ENCODE results near the gene C11orf54. TPM values are rescaled to one million over a fixed set of nuclear protein-coding genes. Genes with fewer than 3 reads are reported as not detected.
A peak's percentile ranks its signal among the peaks of the same experiment; 100 is the strongest.
"Not testable (repeated sequence)": the region's sequence is repeated elsewhere in the genome, so short reads cannot be mapped to it uniquely, and the experiment has no call there.

C11orf54 gene
- total RNA-seq, 1 donor from 2014 or later = 48.0 TPM

DNA sequence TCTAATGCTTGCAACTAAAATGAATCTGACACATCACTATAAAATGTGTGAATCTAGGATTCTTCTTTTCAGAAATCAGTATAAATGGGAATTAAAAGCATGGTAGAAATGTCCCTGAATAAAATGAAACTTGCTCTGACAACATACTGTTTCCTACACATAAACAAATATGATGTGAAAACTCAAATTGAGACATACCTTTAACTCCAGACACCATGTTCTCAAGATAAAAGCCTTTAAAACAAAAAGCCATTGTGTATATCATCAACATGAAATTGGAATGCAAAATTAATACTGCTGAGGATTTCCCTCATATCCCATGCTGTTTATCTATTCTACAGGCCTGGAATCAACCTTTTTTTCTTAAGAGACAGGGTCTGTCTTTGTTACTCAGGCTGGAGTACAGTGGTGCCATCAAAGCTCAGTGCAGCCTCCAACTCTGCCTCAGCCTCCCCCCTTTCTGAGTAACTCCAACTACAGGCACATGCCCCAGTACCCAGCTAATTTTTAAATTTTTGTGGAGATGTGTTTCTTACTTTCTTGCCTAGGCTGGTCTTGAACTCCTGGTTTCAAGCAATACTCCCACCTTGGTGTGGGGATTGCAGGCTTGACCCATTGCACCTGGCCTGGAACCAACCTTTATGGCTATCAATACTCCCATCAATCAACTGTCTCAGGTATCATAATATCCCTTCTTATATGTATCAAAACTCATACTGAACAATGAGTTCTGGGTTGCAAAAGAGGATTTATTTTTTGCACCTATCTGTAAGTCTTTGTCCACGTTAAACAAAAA is 6.8 kb upstream of the C11orf54 start:
- no peak for DNase-seq

DNA sequence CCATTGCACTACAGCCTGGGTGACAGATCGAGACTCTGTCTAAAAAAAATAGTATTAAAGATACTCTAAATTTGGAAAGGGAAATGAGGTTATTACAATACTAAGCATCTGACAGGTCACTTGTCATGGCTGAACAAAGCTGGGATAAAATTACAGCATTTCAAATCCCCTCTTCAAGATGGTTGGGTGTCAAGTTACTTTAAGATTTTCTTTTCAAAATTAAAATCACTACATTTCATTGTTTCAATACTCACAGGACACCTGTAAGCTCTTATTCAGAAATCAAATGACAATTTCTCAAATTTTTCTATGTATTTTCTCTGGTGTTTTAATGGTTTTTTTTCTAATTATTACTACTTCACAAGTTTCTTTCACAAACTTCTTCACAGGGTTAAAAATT is 5.8 kb upstream of the C11orf54 start:
- DNase-seq = no peak

DNA sequence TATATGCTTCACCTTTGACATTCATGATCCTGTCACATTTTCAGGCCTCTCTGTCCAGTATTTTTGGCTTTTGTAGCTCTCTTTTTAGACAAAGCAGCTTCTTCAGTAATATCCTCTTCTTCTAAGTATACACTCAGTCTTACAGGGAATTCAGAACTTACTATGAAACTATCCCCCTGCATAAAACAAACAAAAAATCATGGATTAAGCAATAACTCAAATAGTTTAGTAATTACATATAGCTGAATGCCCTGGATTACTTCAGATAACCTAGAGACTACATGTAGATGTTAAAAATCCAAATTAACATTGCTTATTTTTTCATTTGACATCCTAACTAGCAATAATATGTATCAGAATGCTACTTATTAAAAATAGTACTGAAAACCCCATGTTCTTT is 5.3 kb upstream of the C11orf54 start:
- no peak for DNase-seq

DNA sequence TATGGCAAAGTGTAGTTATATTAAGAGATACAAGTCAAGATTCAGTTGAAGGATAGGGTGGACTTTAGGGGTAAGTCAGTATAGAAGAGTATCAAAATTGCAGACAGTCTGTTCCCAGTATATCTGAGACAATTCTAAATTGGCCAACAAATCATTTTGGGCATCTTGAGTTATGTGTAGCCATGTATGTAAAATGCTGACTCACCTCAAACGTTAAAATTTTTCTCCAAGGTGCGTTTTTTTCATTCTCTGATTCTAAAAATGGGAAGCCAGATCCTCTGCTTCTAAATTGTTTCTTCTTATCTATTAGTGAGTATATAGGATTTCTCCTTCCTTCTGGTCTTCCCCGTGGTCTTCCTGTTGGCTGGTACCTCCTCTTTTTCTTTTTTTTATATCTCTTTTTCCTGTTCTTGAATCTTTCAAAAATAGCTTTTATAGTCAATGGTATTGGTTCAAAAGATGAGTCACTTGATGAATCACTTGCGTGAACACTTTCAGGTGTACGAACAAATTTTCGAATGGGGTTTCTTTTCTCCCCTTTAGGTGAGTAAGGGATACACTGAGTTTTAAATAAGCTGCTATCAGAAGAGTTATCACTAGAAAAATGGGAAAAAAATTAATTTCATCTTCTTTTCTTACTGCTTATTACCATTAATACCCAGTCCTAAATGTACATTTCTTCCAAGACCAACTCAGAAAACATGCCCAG is 3.4 kb upstream of the C11orf54 start:
- no peak for DNase-seq

DNA sequence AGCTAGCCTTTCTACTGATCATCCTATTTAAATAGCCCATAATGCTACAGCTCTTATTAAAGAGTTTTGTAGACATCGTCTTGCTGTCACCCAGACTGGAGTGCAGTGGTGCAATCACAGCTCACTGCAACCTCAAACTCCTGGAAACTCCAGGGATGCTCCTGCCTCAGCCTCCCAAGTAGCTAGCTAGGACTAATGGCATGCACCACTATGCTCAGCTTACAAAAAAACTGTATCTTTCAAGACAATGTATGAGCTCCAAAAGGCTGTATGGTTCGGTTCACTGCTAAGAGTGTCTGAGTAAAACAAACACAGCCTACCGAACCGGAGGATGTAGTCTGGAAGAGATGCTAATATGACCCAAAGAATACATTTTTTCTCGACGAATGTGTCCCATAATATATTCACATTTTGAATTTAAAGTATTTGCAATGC is 2.8 kb upstream of the C11orf54 start:
- no peak for DNase-seq

DNA sequence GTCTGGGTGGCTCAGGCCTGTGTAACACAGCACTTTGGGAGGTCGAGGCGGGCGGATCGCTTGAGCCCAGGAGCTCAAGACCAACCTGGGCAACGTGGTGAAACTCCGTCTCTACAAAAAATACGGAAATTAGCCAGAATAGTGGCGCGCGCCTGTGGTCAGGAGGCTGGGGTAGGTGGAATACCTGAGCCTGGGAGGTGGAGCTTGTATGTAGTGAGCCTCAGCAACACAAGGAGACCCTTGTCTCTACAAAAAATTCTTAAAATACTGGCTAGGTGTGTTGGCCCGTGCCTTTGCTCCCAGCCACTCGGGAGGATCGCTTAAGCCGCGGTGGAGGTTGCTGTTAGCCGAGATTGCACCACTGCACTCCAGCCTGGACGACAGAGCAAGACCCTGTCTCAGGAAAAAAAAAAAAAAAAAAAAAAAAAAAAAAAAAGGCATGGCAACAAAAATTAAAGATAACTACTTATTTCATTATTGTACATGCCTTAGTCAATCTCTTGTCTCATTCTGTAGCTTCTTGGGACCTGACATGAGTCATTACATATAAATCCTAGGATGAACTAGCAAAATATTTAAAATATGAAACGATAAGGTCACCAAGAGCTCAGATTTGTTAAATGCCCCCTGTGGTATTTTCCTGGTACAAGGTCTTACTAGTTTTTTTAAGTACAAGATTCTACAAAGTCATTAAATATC is 1.3 kb upstream of the C11orf54 start:
- peak; percentile 31 for DNase-seq

DNA sequence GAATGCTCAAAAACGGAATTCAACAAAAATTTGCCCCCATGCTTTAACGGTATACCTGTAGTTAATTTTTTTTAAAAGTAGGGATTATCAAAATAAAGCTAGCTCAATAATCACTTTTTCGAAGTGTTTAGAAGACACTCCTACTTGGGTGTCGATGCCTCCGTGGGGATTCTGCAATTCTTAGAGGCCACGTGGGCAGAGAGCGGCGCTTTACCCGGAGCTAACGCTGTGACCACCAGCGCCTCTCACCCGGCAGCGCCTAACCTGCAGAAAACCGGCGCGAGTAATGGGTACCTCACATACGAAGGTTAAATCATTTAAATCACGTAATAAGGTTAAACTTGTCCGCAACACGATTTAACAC is 760 bp upstream of the C11orf54 start:
- DNase-seq = peak; percentile 75

DNA sequence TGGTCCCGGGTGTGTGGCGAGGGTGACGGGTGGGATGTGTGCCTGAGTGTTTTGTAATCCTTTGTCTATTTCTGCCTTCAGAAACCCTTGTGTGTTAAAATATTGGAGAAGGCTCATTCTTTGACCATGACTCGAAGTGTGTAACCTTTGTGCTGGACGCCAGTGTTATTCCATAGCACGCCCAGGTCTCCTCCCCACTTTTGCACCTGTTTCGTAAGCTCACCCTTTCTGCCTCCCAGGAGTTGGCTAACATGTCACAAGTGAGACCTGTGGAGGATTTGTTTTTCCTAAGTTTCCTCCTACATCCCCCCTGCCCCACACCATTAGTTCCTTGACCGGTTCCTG is 382 bp downstream of the C11orf54 start:
- DNase-seq = peak; percentile 82

DNA sequence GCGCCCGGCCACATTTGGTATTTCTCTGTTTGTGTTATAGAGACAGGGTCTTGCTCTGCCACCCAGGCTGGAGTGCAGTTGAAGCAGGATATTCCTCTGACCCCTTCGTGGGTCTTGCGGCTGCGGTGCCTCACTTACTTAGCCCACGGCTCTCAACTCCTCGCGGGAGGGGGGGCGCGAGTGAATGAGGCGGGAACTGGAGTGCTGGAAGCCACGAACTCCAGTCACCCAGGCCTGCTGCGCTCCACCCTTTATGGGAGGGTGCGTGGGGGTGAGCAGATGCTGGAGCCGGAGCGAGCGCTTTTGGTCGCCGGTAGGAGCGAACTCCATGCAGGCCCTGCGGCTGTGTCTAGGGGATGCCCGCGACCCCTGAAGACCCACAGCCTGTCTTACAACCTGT is 1.8 kb downstream of the C11orf54 start:
- DNase-seq = no peak

DNA sequence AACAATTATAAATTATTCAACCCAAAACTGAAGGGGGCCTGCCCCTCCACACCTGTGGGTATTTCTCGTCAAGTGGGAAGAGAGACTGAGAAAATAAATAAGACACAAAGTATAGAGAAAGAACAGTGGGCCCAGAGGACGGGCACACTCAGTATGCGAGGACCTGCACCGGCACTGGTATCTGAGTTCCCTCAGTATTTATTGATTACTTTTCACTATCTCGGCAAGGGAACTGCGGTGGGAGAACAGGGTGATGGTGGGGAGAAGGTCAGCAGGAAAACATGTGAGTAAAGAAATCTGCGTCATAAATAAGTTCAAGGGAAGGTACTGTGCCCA is 3.2 kb downstream of the C11orf54 start:
- no peak for DNase-seq

DNA sequence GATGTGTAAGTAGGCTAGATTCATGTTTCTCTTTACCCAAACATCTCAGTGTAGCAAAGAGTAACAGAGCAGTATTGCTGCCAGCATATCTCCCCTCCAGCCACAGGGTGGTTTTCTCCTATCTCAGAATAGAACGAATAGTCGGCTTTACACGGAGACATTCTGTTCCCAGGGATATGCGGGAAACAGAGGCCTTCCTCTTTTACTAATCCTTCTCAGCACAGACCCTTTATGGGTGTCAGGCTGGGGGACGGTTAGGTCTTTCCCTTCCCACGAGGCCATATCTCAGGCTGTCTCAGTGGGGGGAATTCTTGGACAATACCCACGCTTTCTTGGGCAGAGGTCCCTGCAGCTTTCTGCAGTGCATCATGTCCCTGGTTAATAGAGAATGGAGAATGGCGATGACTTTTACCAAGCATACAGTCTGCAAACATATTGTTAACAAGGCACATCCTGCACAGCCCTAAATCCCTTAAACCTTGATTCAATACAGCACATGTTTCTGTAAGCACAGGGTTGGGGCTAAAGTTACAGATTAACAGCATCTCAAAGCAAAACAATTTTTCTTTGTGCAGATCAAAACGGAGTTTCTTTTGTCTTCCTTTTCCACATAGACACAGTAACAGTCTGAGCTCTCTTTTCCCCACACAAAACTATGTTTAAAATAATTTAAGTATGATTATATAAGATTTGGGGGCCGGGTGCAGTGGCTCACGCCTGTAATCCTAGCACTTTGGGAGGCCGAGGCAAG is 3.7 kb downstream of the C11orf54 start:
- DNase-seq = peak; percentile 11

DNA sequence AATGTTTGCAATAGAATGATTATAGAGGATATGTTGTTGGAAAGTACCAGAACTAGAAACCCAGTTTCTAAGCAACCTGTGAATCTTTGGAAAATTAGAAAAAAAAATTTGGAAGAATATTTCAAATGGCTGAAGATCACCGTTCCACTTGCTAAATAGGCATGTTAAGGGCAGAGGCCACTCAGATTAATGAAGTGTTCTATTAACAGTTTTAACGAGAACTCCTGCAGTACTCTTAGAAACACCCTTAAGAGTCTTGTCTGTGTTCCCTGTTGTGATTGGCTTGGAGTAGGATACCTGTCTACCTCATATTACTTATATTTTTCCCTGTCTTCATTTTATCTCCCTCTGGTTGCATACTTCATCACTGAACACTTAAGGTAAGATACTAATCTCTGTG is 4.6 kb downstream of the C11orf54 start:
- no peak for DNase-seq

DNA sequence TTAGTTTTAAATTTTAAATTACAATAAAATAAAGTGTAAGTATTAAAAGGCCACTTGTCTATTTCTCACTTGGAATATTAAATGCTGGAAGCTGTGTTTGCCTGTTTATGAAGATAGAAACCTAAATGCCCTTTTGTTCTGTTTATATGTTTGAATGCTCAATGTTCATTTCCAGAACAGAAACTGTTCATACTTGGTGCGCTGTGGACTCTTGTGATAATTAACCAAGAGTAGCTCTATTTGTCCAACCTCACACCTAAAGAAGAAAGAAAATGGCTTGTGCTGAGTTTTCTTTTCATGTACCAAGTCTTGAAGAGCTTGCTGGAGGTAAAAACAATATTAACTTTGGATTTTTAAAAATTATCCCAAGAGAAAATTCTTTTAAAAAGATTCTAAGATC is 5.7 kb downstream of the C11orf54 start:
- no peak for DNase-seq

DNA sequence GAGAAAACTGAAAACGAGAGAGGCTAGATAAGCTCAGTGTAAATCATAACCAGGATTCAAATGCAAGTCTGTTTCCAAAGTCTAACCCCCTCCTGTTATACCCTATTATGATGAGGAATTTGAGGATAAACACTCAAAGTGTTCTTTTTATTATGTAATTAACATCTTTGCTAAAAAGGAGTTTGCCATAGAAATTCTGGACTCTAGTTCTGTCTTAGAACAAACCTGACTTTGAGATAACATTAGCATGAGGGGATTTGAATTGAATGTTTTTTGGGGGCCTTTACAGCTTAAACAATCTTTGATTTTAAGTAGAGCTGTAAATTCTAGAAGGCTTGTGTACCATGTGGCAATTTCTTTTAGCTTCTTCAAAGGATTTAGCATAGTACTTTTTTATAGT is 9.5 kb downstream of the C11orf54 start:
- DNase-seq = no peak

DNA sequence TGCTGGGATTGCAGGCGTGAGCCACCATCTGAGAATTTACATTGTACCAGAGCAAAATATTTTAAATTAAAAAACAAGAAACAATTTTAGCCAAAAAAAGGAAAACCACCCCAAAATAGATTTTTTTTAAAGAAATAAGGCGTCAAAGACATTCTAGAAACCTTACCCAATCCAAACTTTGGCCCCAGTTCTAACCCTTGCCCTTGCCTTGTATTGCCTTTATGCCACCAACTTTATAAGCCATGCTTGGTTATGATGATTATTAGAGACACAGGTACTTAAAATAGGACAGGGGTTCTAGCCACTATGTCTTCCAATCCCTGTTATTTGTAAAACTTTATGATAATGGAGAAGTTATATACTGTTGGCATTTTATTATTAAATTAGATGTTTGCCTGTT is 11.8 kb downstream of the C11orf54 start:
- no peak for DNase-seq

DNA sequence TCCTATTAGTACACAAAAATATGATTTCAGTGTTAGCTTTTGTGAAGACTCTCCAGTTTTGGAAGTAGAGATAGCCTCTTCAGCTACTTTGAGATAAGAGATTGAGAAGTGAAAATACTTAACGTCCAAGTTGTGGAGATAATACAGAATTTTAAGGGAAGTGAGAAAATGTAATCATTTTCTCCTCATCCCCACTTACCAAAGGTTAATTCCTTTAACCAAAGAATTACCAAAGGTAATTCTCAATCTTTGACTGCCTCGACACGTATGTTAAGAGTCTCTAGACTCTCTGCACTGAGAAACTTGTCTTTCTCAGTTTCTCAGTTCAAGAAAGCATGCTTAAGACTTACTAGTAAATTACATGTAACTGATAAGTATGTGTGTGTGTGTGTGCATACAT is 15.3 kb downstream of the C11orf54 start:
- no peak for DNase-seq

DNA sequence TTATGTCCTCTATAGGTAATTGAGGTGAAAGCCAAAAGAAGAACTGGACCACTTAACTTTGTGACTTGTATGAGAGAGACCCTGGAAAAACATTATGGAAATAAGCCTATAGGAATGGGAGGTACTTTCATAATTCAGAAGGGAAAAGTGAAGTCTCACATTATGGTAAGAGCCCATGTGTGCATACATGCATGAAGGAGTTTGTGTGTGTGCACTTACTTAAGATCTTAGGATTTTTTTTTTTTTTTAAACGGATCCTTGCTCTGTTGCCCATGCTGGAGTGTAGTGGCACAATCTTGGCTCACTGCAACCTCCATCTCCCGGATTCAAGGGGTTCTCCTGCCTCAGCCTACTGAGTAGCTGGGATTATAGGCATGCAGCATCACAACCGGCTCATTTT is 15.8 kb downstream of the C11orf54 start:
- no peak for DNase-seq

DNA sequence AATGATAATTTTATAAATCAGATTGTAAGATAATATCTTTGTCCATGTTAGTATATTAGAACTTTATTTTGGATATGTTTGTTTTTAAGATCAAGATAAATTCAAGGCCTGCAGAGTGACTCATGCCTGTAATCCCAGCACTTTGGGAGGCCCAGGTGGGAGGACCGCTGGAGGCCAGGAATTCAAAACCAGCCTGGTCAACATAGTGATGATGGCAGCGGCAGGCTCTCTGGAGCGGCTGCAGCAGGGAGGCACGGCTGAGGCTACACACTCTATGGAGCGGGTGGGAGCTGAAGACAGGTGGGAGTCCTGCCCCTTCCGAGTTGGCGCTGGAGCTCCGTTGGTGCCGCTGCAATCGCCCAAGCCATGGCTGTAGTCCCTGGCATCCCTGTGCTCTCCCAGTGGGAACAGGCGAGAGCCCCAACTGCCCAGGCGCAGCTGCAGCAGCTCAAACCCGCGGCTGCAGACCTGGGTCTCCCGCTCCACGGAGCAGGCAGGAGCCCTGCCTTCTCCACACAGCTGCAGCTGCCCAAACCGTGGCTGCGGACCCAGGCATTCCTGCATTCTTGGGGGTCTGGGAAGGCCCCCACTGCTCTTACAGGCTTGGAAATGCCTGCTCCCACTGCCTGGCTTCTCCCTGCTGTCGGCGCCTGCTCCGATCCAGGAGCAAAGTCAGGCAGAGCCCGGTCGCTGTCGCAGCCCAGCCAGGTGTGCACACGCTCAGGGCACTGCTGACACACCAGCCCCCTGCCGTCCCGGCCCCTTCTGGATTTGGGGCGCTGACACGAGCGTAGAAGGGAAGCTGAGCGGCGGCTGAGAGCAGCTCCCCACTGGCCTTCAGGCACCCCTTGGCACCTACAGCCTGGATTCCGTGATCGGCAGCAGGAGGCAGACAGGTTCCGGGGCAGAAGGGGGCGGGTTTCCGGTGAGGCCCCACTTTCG is 16.7 kb downstream of the C11orf54 start:
- DNase-seq = no peak

DNA sequence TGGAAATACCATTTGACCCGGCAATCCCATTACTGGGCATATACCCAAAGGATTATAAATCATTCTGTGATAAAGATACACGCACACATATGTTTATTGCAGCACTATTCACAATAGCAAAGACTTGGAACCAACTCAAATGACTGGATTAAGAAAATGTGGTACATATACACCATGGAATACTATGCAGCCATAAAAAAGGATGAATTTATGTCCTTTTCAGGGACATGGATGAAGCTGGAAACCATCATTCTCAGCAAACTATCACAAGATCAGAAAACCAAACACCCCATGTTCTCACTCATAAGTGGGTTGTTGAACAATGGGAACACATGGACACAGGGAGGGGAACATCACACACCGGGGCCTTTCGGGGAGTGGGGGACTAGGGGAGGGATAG is 17.7 kb downstream of the C11orf54 start:
- DNase-seq = not testable (repeated sequence)

DNA sequence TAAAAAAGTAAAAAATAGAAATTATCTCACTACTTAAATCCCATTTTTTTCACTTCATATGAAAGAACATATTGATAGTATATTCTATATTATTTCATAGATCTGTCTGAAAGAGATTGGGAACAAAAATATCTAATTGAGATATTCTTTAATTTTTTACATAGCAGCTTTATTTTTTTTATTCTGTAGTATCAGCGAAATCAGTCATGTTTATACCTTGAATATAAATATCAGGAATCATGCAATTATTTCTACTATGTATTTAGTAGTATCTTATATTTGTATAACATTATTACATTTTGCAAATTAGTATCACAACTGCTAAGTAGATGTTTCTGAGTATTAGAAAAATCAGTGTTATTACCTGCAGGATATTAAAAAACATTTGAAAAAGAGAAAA is 20.4 kb downstream of the C11orf54 start:
- no peak for DNase-seq

DNA sequence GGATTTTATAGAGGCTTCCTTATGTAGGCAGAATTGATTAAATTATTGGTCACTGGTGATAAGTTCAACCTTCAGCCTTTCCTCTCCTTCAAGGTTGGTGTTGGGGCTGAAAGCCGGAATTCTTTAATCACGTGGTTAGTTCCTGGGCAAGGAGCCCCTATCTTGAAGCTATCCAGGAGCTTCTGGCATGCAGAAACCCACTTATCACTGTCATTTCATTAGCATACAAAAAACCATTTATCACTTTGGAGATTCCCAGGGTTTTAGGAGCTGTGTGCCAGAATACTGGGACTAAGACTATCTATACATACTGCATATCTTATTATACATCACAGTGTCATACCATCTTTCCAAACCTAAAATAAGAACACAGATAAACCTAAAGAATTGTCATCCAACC is 24.1 kb downstream of the C11orf54 start:
- DNase-seq = no peak

DNA sequence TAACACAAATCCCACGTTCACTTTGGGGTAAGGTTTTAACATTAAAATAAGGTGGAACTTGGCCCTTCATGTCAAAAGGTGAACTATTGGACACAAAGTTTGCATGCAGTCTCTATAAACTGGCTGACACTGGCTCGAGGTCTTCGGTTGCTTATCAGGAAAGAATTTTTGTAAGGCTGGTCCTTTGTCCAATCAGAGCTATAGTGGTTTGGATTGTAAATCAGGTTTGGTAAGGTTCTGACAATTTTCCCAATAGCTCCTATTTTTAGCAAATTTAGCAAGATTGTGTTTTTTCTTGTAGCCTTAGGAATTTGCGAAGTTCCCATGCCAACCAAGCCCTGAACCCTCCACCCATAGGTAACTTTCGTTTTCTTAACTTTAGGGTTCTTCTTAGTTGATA is 25.0 kb downstream of the C11orf54 start:
- no peak for DNase-seq
